Osteoblast (primary cell): Measurements from ENCODE around the gene FAT1. TPM values are rescaled to one million over a fixed set of nuclear protein-coding genes. Genes with fewer than 3 reads are reported as not detected.

Experiments used
- DNase-seq: peaks from one replicate; pipeline ENCODE4 v3.0.0; 2011; ENCODE audit warnings: low spot score, mixed read lengths; ENCODE audit not compliant: insufficient read length; ENCODE audit errors: missing footprints
- H2AFZ ChIP-seq: 2 replicates; pipeline ENCODE4 v1.6.0; 2011; ENCODE audit warnings: mild to moderate bottlenecking, low read length
- H3K27ac ChIP-seq: 2 replicates; pipeline ENCODE4 v1.5.1; 2011; ENCODE audit warnings: mild to moderate bottlenecking, low read depth, low read length, moderate library complexity
- H3K27me3 ChIP-seq: 2 replicates; pipeline ENCODE4 v1.6.0; 2012; ENCODE audit warnings: mild to moderate bottlenecking, control low read depth, inconsistent platforms, low read length, moderate library complexity; ENCODE audit not compliant: insufficient read depth
- H3K36me3 ChIP-seq: 2 replicates; pipeline ENCODE4 v1.5.1; 2011; ENCODE audit warnings: mild to moderate bottlenecking, low read length, control low read depth, moderate library complexity; ENCODE audit not compliant: insufficient read depth
- H3K4me1 ChIP-seq: 2 replicates; pipeline ENCODE4 v1.5.1; 2011; ENCODE audit warnings: mild to moderate bottlenecking, low read length, control low read depth, moderate library complexity; ENCODE audit not compliant: insufficient read depth
- H3K4me2 ChIP-seq: 2 replicates; pipeline ENCODE4 v1.6.0; 2011; ENCODE audit warnings: mild to moderate bottlenecking, low read length; ENCODE audit not compliant: insufficient read depth
- H3K4me3 ChIP-seq: fragments of 200-600 bp; sonication (generic); 3 replicates; pipeline ENCODE4 v1.5.1; 2012; ENCODE audit warnings: mild to moderate bottlenecking, low read length, inconsistent platforms; ENCODE audit not compliant: insufficient read depth
- H3K79me2 ChIP-seq: 2 replicates; pipeline ENCODE4 v1.6.0; 2012; ENCODE audit warnings: mild to moderate bottlenecking, low read length, control low read depth, inconsistent platforms; ENCODE audit not compliant: insufficient read depth
- H3K9me3 ChIP-seq: 2 replicates; pipeline ENCODE4 v1.5.1; 2011; ENCODE audit warnings: low read depth, low read length, control low read depth
- H4K20me1 ChIP-seq: 2 replicates; pipeline ENCODE4 v1.6.0; 2012; ENCODE audit warnings: mild to moderate bottlenecking, low read length, control low read depth; ENCODE audit not compliant: insufficient read depth
- CTCF ChIP-seq: IDR thresholded peaks from 2 replicates; pipeline ENCODE4 v1.5.1; 2011; ENCODE audit warnings: mild to moderate bottlenecking, low read depth, low read length, moderate library complexity; ENCODE audit errors: extremely low read depth
- total RNA-seq: library from RNA; depleted of rRNA; stranded (reverse); fragments of >200 nt; gene quantifications from 2 replicates; pipeline ENCODE4 v1.2.3, GENCODE V29; 2012

Gene FAT1
- total RNA-seq, 1 donor: 522 TPM

- no peak overlapping the region for H3K4me2 ChIP-seq
- H3K4me3 ChIP-seq: no peak overlapping the region
- no peaks in the 10 kb centered on the region for H3K9me3 ChIP-seq
- peaks cover 4% of the 10 kb centered on the region for H3K4me1 ChIP-seq
- no peak for TF ChIP-seq CTCF
- H3K27me3 ChIP-seq: no peaks in the 10 kb centered on the region
- no peak overlapping the region for H2AFZ ChIP-seq
- peaks cover 18% of the 10 kb centered on the region for H3K79me2 ChIP-seq
- no peaks in the 10 kb centered on the region for H4K20me1 ChIP-seq
- peaks cover 84% of the 10 kb centered on the region for H3K36me3 ChIP-seq
- no peak overlapping the region for H3K27ac ChIP-seq
- DNase-seq: no peak
Observed at GRCh38 chr4:186606591-186606992, 117.1 kb downstream of the FAT1 start.

GRCh38 chr4:186605261-186605865, 118.3 kb downstream of the FAT1 start:
- H3K36me3 ChIP-seq: peaks cover 82% of the 10 kb centered on the region
- no peak for DNase-seq

GRCh38 chr4:186604124-186604807, 119.4 kb downstream of the FAT1 start:
- Histone ChIP-seq H3K27me3 (no peaks in the 10 kb centered on the region), H3K9me3 (no peaks in the 10 kb centered on the region), H4K20me1 (no peaks in the 10 kb centered on the region), H3K4me1 (peaks cover 4% of the 10 kb centered on the region), H3K36me3 (peaks cover 84% of the 10 kb centered on the region), H2AFZ (no peak overlapping the region), H3K79me2 (peaks cover 21% of the 10 kb centered on the region), H3K4me2 (no peak overlapping the region), H3K4me3 (no peak overlapping the region), H3K27ac (no peak overlapping the region)
- no peak for DNase-seq
- TF ChIP-seq CTCF: no peak

More at GRCh38 chr4:186605261-186605865, 118.3 kb downstream of the FAT1 start:
- no peak for TF ChIP-seq CTCF
- Histone ChIP-seq H3K79me2 (peaks cover 15% of the 10 kb centered on the region), H3K27ac (no peak overlapping the region), H2AFZ (no peak overlapping the region), H3K4me3 (no peak overlapping the region), H3K4me1 (peaks cover 4% of the 10 kb centered on the region), H3K4me2 (no peak overlapping the region), H3K27me3 (no peaks in the 10 kb centered on the region), H3K9me3 (no peaks in the 10 kb centered on the region), H4K20me1 (no peaks in the 10 kb centered on the region)

GRCh38 chr4:186602978-186603377, 120.7 kb downstream of the FAT1 start:
- Histone ChIP-seq H3K36me3 (peaks cover 84% of the 10 kb centered on the region), H3K4me1 (peaks cover 4% of the 10 kb centered on the region), H4K20me1 (peaks cover 3% of the 10 kb centered on the region), H3K9me3 (no peaks in the 10 kb centered on the region), H3K79me2 (peaks cover 28% of the 10 kb centered on the region), H3K27me3 (no peaks in the 10 kb centered on the region), H3K4me2 (no peak overlapping the region), H3K4me3 (no peak overlapping the region), H2AFZ (no peak overlapping the region), H3K27ac (no peak overlapping the region)
- DNase-seq: no peak
- no peak for TF ChIP-seq CTCF
